Measurements from ENCODE around the gene ALK.

- TF ChIP-seq CTCF (IDR thresholded peaks at IDR 0.05) (no peak), ZFX (IDR thresholded peaks at IDR 0.05; ENCODE audit: borderline replicate concordance) (no peak)
Measured at GRCh38 chr2:29220506-29221270, 700.7 kb downstream of the ALK start.

All from 22Rv1 (cell line).